Measurements from ENCODE around the gene ALPL.

GRCh38 chr1:21478356-21478755 is 30.9 kb upstream of the ALPL start:
- TF ChIP-seq POLR2AphosphoS5 (IDR thresholded peaks at IDR 0.05) (no peak), POLR2A (IDR thresholded peaks at IDR 0.05) (no peak)
